ENCODE measurements around the gene GPR180. TPM values are rescaled to one million over a fixed set of nuclear protein-coding genes. Genes with fewer than 3 reads are reported as not detected.

The GPR180 gene
- total and polyA plus RNA-seq, 4 donors, result 1.7 to 7.0 (median 3.9) TPM

DNA sequence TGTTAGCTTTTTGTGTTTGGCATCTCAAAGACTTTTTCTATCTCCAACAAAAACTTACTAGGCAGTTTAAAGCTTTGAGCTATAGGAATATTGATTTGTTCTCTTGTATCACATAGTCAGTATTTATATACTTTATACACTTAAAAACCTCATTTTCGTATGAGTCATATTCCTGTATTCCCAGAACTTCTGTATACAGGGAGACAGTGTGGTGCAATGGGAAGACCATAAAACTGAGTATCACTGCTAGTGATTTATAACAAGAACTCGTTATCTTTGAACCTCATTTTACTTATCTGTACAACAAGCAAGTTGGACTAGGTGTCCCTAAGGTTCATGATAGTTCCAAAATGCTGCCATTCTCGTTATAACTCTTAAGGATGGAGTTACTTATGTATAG lies 6.3 kb downstream of the GPR180 start:
- no peak overlapping the region for H3K9ac ChIP-seq (ENCODE audit: insufficient read depth in 1 of 2, low read length in 2 of 2)
- no peak for TF ChIP-seq CTCF (IDR thresholded peaks at IDR 0.05; ENCODE audit: control extremely low read depth, extremely low read depth)
- DNase-seq, result no peak
- H3K36me3 ChIP-seq (ENCODE audit: control insufficient read depth in 4 of 4, insufficient read depth in 4 of 4, low read length in 4 of 4), result peaks cover under 1 to 19% (median 8%) of the 10 kb centered on the region in 4 donors
- 88 to 92% methylated on average over 3 of the region's 3 CpGs for WGBS, 2 donors
- H3K4me1 ChIP-seq (ENCODE audit: control insufficient read depth in 5 of 5, insufficient read depth in 5 of 5, low read length in 5 of 5), result peaks cover 0 to 4% (median 0%) of the 10 kb centered on the region in 5 donors
- no peaks in the 10 kb centered on the region for H3K9me3 ChIP-seq (ENCODE audit: control insufficient read depth in 4 of 4, insufficient read depth in 3 of 4, low read length in 3 of 4)
- no peak overlapping the region for H3K4me3 ChIP-seq
- no peak for ATAC-seq (ENCODE audit: insufficient read depth, low FRiP score)
- H3K27me3 ChIP-seq (ENCODE audit: control insufficient read depth in 3 of 3, insufficient read depth in 3 of 3, low read length in 2 of 3), result no peaks in the 10 kb centered on the region
- no peak overlapping the region for H3K27ac ChIP-seq (ENCODE audit: low read depth in 1 of 2, low read length in 1 of 2)

GRCh38 chr13:94608586-94608985 lies 6.9 kb downstream of the GPR180 start:
- no peak for ATAC-seq (ENCODE audit: insufficient read depth, low FRiP score)

GRCh38 chr13:94609196-94609595 lies 7.5 kb downstream of the GPR180 start:
- Histone ChIP-seq H3K4me1 (ENCODE audit: control insufficient read depth in 5 of 5, insufficient read depth in 5 of 5, low read length in 5 of 5) (no peaks in the 10 kb centered on the region), H3K27ac (ENCODE audit: low read depth in 1 of 2, low read length in 1 of 2) (no peak overlapping the region), H3K9ac (ENCODE audit: insufficient read depth in 1 of 2, low read length in 2 of 2) (no peak overlapping the region), H3K4me3 (no peak overlapping the region), H3K9me3 (ENCODE audit: control insufficient read depth in 4 of 4, insufficient read depth in 3 of 4, low read length in 3 of 4) (no peaks in the 10 kb centered on the region), H3K36me3 (ENCODE audit: control insufficient read depth in 4 of 4, insufficient read depth in 4 of 4, low read length in 4 of 4) (peaks cover 2 to 24% (median 8%) of the 10 kb centered on the region in 4 donors), H3K27me3 (ENCODE audit: control insufficient read depth in 3 of 3, insufficient read depth in 3 of 3, low read length in 2 of 3) (no peaks in the 10 kb centered on the region)
- no peak for DNase-seq
- WGBS, 2 donors, result 97 to 100% methylated on average over 2 of the region's 2 CpGs
- TF ChIP-seq CTCF (IDR thresholded peaks at IDR 0.05; ENCODE audit: control extremely low read depth, extremely low read depth), result no peak
- ATAC-seq (ENCODE audit: insufficient read depth, low FRiP score), result no peak

More at GRCh38 chr13:94608586-94608985, 6.9 kb downstream of the GPR180 start:
- TF ChIP-seq CTCF (IDR thresholded peaks at IDR 0.05; ENCODE audit: control extremely low read depth, extremely low read depth), result no peak
- Histone ChIP-seq H3K36me3 (ENCODE audit: control insufficient read depth in 4 of 4, insufficient read depth in 4 of 4, low read length in 4 of 4) (peaks cover 2 to 21% (median 8%) of the 10 kb centered on the region in 4 donors), H3K9me3 (ENCODE audit: control insufficient read depth in 4 of 4, insufficient read depth in 3 of 4, low read length in 3 of 4) (no peaks in the 10 kb centered on the region), H3K27me3 (ENCODE audit: control insufficient read depth in 3 of 3, insufficient read depth in 3 of 3, low read length in 2 of 3) (no peaks in the 10 kb centered on the region), H3K4me1 (ENCODE audit: control insufficient read depth in 5 of 5, insufficient read depth in 5 of 5, low read length in 5 of 5) (no peaks in the 10 kb centered on the region), H3K4me3 (no peak overlapping the region), H3K27ac (ENCODE audit: low read depth in 1 of 2, low read length in 1 of 2) (no peak overlapping the region), H3K9ac (ENCODE audit: insufficient read depth in 1 of 2, low read length in 2 of 2) (no peak overlapping the region)
- DNase-seq, result no peak
- WGBS, 2 donors, result 83 to 95% methylated on average over 1 of the region's 1 CpG

DNA sequence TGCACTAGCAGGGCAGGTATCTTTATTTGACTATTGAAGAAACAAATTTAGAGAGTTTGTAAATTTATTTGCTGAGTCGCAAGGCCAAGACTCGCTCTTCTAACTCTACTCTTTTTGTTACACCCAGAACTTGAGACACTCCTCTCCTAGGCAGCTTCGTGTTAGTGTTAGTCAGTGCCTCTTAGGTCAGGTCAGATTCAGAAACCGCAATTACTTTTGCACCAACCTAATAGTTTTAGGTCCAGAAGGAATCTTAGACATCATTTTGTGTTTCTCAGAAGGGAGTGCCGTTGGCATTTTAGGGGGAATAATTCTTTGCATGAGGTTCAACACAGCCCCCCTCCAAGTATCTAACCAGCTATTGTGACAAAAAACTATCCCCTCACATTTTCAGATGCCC lies 8.8 kb downstream of the GPR180 start:
- Histone ChIP-seq H3K9me3 (ENCODE audit: control insufficient read depth in 4 of 4, insufficient read depth in 3 of 4, low read length in 3 of 4) (no peaks in the 10 kb centered on the region), H3K27me3 (ENCODE audit: control insufficient read depth in 3 of 3, insufficient read depth in 3 of 3, low read length in 2 of 3) (no peaks in the 10 kb centered on the region), H3K4me1 (ENCODE audit: control insufficient read depth in 5 of 5, insufficient read depth in 5 of 5, low read length in 5 of 5) (no peaks in the 10 kb centered on the region), H3K27ac (ENCODE audit: low read depth in 1 of 2, low read length in 1 of 2) (no peak overlapping the region), H3K9ac (ENCODE audit: insufficient read depth in 1 of 2, low read length in 2 of 2) (no peak overlapping the region), H3K36me3 (ENCODE audit: control insufficient read depth in 4 of 4, insufficient read depth in 4 of 4, low read length in 4 of 4) (peaks cover 2 to 29% (median 8%) of the 10 kb centered on the region in 4 donors), H3K4me3 (no peak overlapping the region)
- ATAC-seq (ENCODE audit: insufficient read depth, low FRiP score), result no peak
- WGBS, 2 donors, result 94 to 97% methylated on average over 5 of the region's 5 CpGs
- TF ChIP-seq CTCF (IDR thresholded peaks at IDR 0.05; ENCODE audit: control extremely low read depth, extremely low read depth), result no peak
- no peak for DNase-seq

Measured in lung (tissue), 12 donors.